ENCODE measurements around the gene HNRNPR.

DNA sequence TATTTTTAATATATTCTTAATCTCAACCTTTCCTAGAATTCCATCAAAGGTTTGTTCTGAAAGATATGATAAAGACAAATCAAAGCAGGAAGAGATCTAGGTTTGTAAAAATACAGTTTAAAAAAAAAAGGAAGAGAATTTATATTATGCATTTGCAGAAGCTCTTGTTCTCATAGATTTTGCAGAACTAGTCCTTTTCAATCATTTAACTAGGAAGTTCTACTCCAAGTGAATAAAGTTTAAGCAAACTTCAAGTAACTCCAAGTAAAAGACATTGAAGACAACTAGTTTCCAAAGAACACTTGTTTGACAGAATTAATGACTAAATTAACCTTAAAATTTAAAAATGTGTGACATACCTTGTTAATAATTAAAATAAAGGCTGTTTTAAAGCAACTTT, 55.9 kb downstream of the HNRNPR start:
- TF ChIP-seq POLR2AphosphoS5 (IDR thresholded peaks at IDR 0.05; ENCODE audit: low read depth, low read length) (no peak), POLR2A (IDR thresholded peaks at IDR 0.05; ENCODE audit: low read depth, low read length) (no peak), TAF1 (IDR thresholded peaks at IDR 0.05; ENCODE audit: low read depth, low read length) (no peak)

All from GM12891 (cell line).